HEK293T (cell line): ENCODE data around the gene KCNMA1.

Experiments
- SP1 ChIP-seq: fragments of 450-650 bp; IDR thresholded peaks from 2 replicates; pipeline ENCODE4 v1.6.1; 2017
- TF ChIP-seq, protein P1 (sequence below): fragments of 450-650 bp; IDR thresholded peaks from 2 replicates; pipeline ENCODE4 v1.6.1; 2016

DNA sequence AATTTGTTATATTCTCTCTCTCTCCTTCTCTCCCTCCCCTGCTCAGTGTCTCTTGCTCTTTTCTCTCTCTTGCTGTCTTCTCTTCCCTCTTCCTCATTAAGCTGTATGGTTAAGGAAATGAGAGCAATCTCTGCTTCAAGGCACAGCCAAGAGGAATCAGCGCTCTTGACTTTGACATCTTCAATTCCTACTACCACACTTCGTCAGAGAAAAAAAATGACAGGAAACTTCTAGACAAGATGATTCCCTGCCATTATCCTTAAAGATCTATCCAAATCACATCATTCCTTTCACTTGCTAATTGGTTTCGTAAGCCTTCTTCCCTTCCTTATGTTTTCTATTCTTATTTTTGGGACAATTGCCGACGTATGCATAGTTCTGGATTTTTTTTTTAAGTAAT lies 425.0 kb downstream of the KCNMA1 start:
- TF ChIP-seq, protein P1, sequence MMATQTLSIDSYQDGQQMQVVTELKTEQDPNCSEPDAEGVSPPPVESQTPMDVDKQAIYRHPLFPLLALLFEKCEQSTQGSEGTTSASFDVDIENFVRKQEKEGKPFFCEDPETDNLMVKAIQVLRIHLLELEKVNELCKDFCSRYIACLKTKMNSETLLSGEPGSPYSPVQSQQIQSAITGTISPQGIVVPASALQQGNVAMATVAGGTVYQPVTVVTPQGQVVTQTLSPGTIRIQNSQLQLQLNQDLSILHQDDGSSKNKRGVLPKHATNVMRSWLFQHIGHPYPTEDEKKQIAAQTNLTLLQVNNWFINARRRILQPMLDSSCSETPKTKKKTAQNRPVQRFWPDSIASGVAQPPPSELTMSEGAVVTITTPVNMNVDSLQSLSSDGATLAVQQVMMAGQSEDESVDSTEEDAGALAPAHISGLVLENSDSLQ = no peak
- TF ChIP-seq SP1 = no peak
